ENCODE data around the gene DSCAM. TPM values are rescaled to one million over a fixed set of nuclear protein-coding genes. Genes with fewer than 3 reads are reported as not detected.

Gene DSCAM
- total RNA-seq, 1 donor from 2014 or later = 2.7 TPM

- Mint-ChIP-seq H3K4me1 (ENCODE audit: low read depth) (peaks cover 18% of the 10 kb centered on the region), H3K36me3 (ENCODE audit: insufficient read depth) (no peaks in the 10 kb centered on the region), H3K27ac (no peak overlapping the region), H3K27me3 (no peaks in the 10 kb centered on the region), H3K4me3 (ENCODE audit: low read depth) (no peak overlapping the region), H3K9me3 (ENCODE audit: low read depth) (no peaks in the 10 kb centered on the region)
- TF ChIP-seq CTCF (IDR thresholded peaks at IDR 0.05; ENCODE audit: unreplicated experiment) = no peak
- no peak for DNase-seq (ENCODE audit: low spot score, unreplicated experiment)
Observed at GRCh38 chr21:40569357-40569756, 277.6 kb downstream of the DSCAM start.

- Mint-ChIP-seq H3K4me3 (ENCODE audit: low read depth) (no peak overlapping the region), H3K36me3 (ENCODE audit: insufficient read depth) (no peaks in the 10 kb centered on the region), H3K9me3 (ENCODE audit: low read depth) (no peaks in the 10 kb centered on the region), H3K27ac (no peak overlapping the region), H3K4me1 (ENCODE audit: low read depth) (peaks cover 23% of the 10 kb centered on the region), H3K27me3 (no peaks in the 10 kb centered on the region)
- no peak for DNase-seq (ENCODE audit: low spot score, unreplicated experiment)
- TF ChIP-seq CTCF (IDR thresholded peaks at IDR 0.05; ENCODE audit: unreplicated experiment) = no peak
Observed at GRCh38 chr21:40568807-40569206, 278.2 kb downstream of the DSCAM start.

- no peak for DNase-seq (ENCODE audit: low spot score, unreplicated experiment)
- Mint-ChIP-seq H3K27ac (no peak overlapping the region), H3K4me1 (ENCODE audit: low read depth) (peaks cover 23% of the 10 kb centered on the region), H3K4me3 (ENCODE audit: low read depth) (no peak overlapping the region), H3K9me3 (ENCODE audit: low read depth) (no peaks in the 10 kb centered on the region), H3K36me3 (ENCODE audit: insufficient read depth) (no peaks in the 10 kb centered on the region), H3K27me3 (no peaks in the 10 kb centered on the region)
- TF ChIP-seq CTCF (IDR thresholded peaks at IDR 0.05; ENCODE audit: unreplicated experiment) = no peak
Observed at GRCh38 chr21:40567501-40567900, 279.5 kb downstream of the DSCAM start.

- H3K27me3 Mint-ChIP-seq = no peaks in the 10 kb centered on the region
- H3K4me1 Mint-ChIP-seq (ENCODE audit: low read depth) = peaks cover 23% of the 10 kb centered on the region
- H3K36me3 Mint-ChIP-seq (ENCODE audit: insufficient read depth) = peaks cover 2% of the 10 kb centered on the region
Observed at GRCh38 chr21:40566486-40566885, 280.5 kb downstream of the DSCAM start.

GRCh38 chr21:40564318-40564717 is 282.6 kb downstream of the DSCAM start:
- Mint-ChIP-seq H3K27ac (no peak overlapping the region), H3K4me1 (ENCODE audit: low read depth) (peaks cover 18% of the 10 kb centered on the region), H3K4me3 (ENCODE audit: low read depth) (no peak overlapping the region), H3K36me3 (ENCODE audit: insufficient read depth) (peaks cover 2% of the 10 kb centered on the region), H3K27me3 (no peaks in the 10 kb centered on the region), H3K9me3 (ENCODE audit: low read depth) (peaks cover 3% of the 10 kb centered on the region)
- DNase-seq (ENCODE audit: low spot score, unreplicated experiment) = no peak
- no peak for TF ChIP-seq CTCF (IDR thresholded peaks at IDR 0.05; ENCODE audit: unreplicated experiment)

More at GRCh38 chr21:40566486-40566885, 280.5 kb downstream of the DSCAM start:
- peaks cover 3% of the 10 kb centered on the region for H3K9me3 Mint-ChIP-seq (ENCODE audit: low read depth)
- H3K4me3 Mint-ChIP-seq (ENCODE audit: low read depth) = no peak overlapping the region
- no peak for DNase-seq (ENCODE audit: low spot score, unreplicated experiment)
- H3K27ac Mint-ChIP-seq = no peak overlapping the region
- no peak for TF ChIP-seq CTCF (IDR thresholded peaks at IDR 0.05; ENCODE audit: unreplicated experiment)
